HL-60 (cell line): ENCODE data around the gene MED14.

Experiments used
- CTCF ChIP-seq: IDR thresholded peaks from one replicate; pipeline ENCODE4 v1.5.1; 2011; ENCODE audit warnings: low read length, control low read depth, inconsistent platforms; ENCODE audit not compliant: insufficient read depth
- POLR2AphosphoS5 ChIP-seq: IDR thresholded peaks from 2 replicates; pipeline ENCODE4 v1.6.1; 2012; ENCODE audit warnings: low read depth
- REST ChIP-seq: IDR thresholded peaks from 2 replicates; pipeline ENCODE4 v1.6.1; 2012; ENCODE audit warnings: low read depth; ENCODE audit not compliant: insufficient replicate concordance

- TF ChIP-seq CTCF (no peak), POLR2AphosphoS5 (no peak), REST (no peak)
Observed at GRCh38 chrX:40736170-40736505, 796 bp upstream of the MED14 start.
